HG03135 (cell line): ENCODE results near the gene PIP4P1.
A peak's percentile ranks its signal among the peaks of the same experiment; 100 is the strongest.
"Not testable (repeated sequence)": the region's sequence is repeated elsewhere in the genome, so short reads cannot be mapped to it uniquely, and the experiment has no call there.

Source experiments
- ATAC-seq: cut with Tn5 transposase; IDR thresholded peaks from one replicate; pipeline ENCODE4 v1.9.1; 2021; ENCODE audit warnings: mild to moderate bottlenecking, moderate library complexity; ENCODE audit not compliant: unreplicated experiment

PIP4P1 gene

DNA sequence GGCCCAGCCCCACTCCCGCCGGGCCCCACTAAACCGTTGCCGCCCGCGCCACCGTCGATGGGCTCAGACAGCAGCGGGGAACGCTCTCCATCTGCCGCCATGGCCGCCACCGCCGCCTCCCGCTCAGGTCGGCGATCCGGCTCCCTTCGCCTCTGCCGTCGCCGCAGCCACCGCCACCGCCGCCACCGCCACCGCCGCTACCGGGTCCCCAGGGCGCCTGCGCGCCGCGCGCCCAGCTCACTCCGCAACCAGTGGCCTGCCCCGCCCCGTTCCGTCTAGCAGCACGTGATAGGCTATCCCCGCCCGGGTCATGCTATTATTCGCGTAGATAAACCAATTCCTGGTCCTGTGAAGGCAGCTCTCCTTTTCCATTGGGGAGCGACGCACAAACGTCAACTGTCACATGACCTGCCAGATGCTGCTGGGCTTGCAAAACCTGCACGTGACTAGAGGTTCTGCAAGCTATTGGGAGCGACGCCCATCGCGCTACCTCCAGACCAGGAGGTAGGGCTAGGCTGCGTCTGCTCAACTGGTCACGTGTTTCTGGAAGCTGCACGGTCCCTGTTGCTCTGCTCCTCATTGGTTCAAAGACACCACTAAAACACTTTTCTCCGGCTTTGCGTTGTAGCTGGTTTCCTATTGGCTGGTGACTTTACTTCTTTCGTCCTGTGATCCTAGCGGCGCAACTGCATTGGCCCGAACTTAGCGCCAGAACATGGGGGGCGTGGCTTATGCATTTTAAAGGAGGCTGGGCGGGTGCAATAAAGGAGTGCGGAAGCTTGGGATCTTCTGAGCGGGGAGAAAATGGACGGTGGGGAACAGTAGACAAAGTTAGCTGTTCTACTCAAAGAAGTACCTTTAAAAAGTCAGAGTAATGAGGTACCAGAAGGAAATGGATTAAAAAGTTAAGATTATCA, at the start of gene PIP4P1:
TSS of gene PIP4P1 (minus strand) at position 210 of the 917 bp plus-strand sequence. CDS start at position 101, 109 bp downstream.
- peak; percentile 95 for ATAC-seq

DNA sequence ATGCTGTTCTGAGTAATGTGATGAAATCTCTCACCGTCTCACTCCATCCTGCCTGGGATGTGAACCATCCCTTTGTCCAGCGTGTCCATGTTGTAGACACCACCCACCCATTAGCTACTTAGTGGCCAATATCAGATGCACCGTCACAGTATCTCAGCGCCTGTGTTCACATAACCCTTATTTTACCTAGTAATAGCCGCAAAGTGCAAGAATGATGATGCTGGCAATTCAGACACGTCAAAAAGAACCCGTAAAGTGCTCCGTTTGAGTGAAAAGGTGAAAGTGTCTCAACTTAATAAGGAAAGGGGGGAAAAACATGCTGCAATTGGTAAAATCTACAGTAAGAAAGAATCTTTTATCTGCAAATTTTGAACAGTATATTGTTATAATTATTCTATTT, 47.1 kb upstream of the PIP4P1 start:
- no peak for ATAC-seq

DNA sequence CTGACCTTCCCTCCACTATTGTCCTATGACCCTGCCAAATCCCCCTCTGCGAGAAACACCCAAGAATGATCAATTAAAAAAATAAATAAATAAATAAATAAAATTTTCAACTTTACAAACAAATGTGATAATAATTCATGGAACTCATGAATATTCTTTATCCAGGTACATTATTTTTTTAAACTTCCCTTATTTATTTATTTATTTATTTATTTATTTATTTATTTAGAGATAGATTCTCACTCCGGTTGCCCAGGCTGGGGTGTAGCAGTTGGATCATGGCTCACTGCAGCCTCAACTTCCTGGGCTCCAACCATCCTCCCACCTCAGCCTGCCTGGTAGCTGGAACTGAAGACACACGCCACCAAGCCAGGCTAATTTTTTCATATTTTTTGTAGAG, 46.3 kb upstream of the PIP4P1 start:
- not testable (repeated sequence) for ATAC-seq

DNA sequence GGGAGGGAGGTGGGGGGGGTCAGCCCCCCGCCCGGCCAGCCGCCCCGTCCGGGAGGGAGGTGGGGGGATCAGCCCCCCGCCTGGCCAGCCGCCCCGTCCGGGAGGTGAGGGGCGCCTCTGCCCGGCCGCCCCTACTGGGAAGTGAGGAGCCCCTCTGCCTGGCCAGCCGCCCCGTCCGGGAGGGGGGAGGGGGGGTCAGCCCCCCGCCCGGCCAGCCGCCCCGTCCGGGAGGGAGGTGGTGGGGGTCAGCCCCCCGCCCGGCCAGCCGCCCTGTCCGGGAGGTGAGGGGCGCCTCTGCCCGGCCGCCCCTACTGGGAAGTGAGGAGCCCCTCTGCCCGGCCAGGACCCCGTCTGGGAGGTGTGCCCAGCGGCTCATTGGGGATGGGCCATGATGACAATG, 45.5 kb upstream of the PIP4P1 start:
- not testable (repeated sequence) for ATAC-seq

DNA sequence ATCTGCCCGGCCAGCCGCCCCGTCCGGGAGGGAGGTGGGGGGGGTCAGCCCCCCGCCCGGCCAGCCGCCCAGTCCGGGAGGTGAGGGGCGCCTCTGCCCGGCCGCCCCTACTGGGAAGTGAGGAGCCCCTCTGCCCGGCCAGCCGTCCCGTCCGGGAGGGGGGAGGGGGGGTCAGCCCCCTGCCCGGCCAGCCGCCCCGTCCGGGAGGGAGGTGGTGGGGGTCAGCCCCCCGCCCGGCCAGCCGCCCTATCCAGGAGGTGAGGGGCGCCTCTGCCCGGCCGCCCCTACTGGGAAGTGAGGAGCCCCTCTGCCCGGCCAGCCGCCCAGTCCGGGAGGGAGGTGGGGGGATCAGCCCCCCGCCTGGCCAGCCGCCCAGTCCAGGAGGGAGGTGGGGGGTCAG, 45.0 kb upstream of the PIP4P1 start:
- ATAC-seq, result not testable (repeated sequence)

DNA sequence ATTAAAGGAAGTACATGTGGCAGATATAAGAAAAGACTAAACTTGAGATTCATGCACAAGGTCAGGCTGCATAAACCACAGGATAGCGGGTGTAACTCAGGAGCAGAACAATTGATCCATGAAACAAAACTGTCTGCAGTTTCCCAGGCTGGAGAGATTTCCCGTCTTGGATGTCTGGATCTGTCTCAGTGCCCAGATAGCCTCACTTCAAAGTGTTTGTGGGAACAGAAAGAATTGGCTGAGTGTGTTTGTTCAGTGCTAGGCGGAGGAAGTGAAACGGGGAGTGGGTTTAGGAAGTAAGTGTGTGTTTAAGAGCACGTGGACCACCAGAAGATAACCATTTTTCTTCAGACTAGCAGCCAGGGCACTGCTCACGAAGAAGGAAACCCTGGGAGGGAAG, 42.7 kb upstream of the PIP4P1 start:
- ATAC-seq, result no peak

DNA sequence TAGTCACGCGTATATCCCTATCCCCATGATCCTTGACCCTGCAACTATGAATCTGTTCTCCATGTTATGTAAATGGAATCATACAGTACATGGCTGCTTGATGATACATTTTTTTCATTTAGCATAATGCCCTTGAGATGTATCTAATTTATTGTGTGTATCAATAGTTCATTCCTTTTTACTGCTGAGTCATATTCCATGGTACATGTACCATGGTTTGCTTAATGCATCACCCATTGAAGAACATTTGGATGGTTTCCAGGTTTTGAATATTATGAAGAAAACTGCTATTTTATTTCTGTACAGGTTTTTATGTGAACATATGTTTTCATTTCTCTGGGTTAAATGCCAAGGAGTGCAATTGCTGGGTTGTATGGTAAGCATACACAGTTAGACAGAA, 40.1 kb upstream of the PIP4P1 start:
- ATAC-seq, result no peak

DNA sequence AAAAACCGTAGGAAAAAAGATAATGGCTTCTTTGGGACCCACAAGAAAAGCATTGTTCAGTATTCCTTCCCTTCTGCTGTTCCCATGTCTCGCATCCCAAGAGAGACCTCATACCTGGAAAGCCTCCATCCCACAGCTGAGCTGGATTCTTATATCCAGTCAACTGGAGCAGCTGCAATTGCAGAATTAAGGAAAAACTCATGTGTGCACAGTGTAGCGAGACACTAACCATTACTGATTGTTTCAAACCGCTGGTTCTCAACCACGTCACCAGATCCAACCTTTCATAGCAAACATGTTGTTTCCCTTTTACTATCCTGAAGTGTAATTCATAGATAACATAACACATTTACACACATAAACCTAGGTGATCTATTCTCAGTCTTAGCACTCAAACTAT, 38.6 kb upstream of the PIP4P1 start:
- ATAC-seq, result no peak

DNA sequence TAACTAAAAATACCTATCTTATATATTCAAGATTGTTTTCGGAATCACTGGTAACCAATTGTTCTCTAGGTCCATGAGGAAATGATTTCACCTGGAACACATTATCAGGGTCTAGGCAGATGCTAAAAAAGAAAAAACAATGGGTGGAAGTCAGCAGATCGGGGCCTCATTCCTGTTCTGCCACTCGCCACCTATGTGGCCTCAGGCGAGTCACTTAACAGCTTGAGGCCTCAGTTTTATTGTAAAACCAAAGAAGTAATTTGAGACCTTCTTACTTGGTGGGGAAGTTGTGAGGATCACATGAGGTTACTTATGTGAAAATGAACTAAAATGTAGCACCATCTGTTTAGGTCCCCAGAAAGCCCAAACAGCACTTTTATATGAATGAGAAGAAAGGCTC, 37.9 kb upstream of the PIP4P1 start:
- ATAC-seq, result no peak

DNA sequence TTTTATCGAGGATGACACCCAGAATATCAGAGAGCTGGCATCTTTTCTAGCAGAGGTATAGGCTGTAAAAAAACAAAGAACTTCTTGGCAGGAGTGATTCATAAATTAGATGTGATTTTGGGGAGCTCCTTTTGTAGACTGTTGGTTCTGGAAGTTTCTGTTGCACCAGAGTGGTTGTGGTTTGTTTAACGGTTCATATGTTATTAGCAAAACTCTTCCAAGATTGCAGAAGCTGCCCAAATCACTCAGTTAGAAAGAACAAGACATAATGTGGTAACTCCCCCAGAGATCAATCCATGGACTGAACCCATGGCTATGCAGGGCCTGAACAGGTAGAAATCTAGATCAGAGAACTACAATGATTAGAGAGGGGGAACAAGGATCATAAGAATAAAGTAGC, 37.4 kb upstream of the PIP4P1 start:
- ATAC-seq, result no peak

DNA sequence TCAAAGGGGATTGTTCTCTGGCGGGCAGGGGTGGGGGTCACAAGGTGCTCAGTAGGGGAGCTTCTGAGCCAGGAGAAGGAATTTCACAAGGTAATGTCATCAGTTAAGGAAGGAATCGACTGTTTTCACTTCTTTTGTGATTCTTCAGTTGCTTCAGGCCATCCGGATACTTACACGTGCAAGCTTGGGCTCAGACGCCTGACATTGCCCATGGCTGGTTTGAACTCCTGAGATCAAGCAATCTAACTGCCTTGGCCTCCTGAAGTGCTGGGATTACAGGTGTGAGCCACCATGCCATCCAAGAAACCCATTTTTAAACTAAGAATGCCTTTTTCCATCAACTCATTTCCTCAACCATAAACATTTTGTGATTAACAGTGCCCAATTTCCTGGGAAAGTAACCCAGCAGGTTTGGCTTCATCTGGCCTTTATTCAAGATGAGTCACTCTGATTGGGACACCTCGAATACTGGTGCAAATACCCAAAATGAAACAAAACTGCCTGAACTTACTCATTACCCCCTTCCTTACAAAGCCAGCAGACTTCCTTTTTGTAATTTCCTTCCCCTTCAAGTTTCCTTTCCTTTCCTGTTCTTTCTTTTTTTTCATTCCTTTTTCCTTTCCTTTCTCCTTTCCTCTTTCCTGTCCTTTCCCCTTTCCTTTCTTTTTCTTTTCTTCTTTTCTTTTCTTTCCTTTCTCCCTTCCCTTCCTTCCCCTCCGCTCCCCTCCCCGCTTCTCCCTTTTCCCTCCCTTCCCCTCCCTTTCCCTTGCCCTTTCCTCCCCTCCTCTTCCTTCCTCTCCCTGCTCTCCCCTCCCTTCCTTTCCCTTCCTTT, 33.9 kb upstream of the PIP4P1 start:
- no peak for ATAC-seq

DNA sequence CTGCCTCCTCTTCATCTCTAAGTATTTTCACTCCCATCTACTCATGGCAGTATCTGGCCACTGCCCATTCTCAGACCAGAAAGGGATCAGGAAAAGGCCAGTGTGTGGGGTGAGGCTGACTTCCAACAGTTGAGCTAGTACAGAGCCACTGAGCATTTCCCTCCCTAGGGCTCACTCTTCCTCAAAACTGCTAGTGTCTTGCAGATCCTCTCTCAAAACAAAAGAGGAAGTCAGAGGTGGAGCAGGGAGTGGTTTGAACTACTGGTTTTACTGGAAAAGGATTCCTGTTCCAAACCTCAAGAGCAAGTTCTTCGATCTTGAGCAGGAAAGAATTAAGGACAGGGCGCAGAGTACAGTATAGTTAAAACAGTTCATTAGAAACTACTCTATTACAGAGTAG, 32.4 kb upstream of the PIP4P1 start:
- ATAC-seq, result no peak

DNA sequence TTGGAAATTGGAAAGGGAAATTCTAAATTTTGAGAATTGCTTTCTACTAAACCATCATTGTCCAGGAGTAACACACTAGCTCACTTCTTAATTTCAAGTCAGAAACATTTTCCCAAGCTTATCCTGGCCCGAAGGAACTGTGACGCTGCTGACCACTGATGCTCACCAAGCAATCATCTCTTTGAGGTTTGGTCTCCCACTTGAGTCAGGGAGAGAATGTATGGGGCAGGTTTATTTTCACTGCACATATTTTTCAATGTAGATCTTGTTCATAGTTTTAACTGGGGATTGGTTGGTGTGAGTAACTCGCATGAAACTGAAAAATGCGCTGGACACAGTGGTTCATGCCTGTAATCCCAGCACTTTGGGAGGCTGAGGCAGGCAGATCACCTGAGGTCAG, 31.3 kb upstream of the PIP4P1 start:
- no peak for ATAC-seq

DNA sequence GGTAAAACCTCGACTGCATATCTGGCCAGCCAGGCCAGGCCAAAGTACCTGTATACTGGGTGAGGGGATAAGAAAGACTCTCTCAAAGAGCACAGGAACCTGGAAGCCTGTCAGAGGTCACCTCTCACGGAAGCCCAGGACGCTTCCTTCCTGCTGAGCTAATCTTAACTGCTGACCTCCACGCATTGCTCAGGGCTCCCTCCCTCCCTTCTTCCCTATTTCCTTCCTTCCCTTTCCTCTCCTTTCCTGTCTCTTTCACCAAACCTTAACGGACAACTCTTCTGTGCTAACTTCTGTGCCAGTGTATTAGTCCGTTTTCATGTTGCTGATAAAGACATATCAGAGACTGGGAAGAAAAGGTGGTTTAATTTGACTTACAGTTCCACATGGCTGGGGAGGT, 29.3 kb upstream of the PIP4P1 start:
- ATAC-seq, result no peak

DNA sequence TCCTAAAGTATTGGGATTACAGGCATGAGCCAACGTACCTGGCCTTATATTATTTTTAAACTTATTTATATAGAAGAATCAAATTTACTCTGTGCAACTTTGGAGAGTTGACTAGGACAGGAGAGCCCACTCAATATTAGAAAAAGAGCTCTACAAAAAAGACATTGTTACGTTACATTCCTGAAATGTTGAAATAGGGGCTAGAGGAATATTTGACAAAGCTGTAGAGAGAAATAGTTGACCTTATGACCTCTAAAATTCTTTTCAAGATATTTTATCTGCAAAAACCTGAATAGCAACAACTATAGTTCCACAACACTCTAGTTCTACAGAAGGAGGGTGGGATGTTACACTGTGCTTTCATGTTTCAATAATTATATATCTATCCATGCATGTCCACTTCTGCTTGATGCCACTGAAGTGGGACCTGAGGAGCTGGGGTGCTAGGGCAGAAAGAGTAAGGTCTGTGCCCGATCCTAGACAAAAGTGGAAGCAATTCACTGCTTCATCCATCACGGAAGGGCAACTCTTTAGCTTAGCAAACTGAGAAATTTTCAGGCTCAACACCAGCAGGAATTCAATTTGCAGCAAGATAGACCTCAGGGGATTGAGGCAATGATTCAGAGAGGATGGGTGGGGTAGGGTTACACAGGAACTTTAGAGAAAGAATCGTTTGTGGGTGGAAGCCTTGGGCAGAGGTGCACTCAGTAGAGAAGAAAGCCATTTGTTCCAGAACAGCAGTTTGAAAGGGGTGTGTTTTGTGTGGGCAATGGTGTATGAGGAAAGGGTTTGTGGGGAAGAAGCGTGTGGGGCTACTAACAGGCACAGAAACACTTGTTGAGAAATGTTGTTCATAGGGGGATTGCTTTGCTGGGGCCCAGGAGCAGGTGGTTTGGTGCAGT, 28.1 kb upstream of the PIP4P1 start:
- ATAC-seq, result peak; percentile 48

DNA sequence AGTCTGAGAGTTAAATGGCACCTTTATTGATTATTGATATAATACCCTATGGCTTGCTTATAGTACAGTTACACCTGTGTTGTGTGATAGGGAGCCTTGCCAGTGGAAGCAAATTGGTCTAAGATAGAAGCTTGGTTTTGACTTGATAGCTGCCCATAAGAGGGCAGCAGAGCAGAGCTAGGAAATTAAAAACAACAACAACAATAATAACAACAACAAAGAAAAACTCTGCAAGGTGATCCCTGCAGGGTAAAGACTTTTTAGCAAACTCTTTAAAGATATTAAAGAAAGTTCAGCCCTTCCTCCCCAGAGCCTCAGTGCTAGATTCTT, 26.1 kb upstream of the PIP4P1 start:
- ATAC-seq, result no peak

DNA sequence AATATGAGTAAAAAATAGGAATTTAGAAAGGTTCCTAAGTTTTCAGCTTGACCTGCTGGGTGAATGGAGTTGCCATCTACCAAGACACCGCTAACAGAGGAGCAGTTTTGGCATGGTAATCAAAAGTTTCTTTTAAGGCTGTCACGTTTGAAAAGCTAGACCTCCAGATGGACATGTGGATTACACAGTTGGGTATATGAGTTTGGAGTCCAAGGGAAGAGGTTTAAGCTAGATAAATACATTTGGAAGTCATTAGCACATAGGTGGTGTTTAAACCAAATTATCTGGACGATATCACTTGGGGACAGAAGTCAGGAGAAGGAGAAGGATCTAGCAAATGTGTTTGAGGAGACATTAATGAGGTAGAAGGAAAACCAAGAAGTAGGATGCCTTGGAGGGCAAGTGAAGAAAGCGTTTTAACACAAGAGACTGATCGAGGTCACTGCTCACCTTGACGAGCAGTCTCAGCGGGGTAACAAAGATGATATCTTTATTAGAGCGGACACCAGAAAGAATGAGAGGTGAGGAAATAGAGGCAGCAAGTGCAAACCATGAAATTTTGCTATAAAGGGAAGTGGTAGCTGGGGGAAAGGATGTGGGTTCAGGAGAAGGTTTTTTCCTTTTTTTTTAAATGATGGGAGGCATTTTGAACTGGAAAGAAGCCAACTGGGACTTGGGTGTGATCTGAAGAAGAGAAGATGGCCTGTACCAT, 25.6 kb upstream of the PIP4P1 start:
- ATAC-seq, result no peak

DNA sequence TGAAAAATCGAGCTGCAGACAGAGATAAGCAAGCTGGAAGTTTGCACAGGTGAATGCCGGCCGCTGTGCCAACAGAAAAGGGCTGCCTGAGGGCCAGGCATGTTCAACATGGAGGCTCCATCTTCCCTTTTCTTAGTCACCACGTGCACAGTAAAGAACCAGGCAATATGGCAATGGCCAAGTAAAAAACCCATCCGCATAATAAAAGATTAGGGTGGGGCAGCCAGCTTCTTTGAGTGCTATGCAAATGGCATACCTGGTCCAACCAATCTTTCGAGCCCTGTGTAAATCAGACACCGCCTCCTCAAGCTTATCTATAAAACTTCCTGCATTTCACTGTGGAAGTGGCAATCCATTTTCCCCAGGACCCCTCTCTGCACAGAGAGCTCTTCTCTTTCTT, 24.7 kb upstream of the PIP4P1 start:
- no peak for ATAC-seq

DNA sequence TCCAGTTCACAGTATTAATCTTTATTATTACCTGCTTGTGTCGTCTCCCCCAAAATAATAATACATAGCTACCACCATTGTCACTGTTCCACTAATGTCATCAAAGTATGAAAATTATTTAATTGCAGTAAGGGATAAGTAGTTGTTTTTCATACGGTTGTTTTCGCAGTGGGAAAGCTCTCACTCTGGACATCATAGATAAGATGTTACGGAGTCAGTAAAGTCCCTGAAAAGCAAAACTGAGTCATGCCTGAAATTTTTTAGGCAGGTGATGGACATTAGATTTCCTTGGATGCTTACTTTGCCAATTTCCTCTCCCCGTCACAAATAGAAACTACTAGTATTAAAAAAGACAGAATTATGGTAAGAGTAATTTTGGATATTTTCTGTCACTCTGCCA, 21.1 kb upstream of the PIP4P1 start:
- ATAC-seq, result no peak

DNA sequence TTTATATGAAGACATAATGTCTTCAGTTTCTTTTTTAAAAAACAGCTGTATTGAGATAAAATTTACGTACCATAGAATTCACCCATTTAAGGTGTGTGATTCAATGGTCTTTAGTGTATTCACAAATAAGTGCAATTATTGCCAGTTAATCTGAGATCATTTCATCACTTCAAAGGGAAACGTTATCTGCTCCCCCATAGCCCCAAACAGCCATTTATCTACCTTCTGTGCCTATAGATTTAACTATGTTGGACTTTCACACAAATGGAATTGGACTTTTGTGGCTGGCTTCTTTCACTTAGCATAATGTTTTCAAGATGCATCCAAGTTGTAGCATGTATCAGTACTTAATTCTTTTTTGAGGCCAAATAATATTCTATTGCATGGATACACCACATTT, 17.7 kb upstream of the PIP4P1 start:
- no peak for ATAC-seq
